Prostate gland (tissue), 1 donor: Measurements from ENCODE around the gene STEAP2.

Experiments
- POLR2A ChIP-seq: fragments of 450-650 bp; IDR thresholded peaks from one replicate; pipeline ENCODE4 v1.6.1; 2016; ENCODE audit warnings: antibody characterized with exemption, mild to moderate bottlenecking
- POLR2AphosphoS5 ChIP-seq: sonication (generic); formaldehyde crosslinking; IDR thresholded peaks from one replicate; pipeline ENCODE4 v1.6.1; 2017; ENCODE audit warnings: antibody characterized with exemption

GRCh38 chr7:90243556-90243955, 32.0 kb downstream of the STEAP2 start:
- TF ChIP-seq POLR2AphosphoS5 = no peak
- no peak for TF ChIP-seq POLR2A
